GM18505 (cell line): ENCODE results near the gene CLIP3.

Experiments used
- ATAC-seq: cut with Tn5 transposase; IDR thresholded peaks from one replicate; pipeline ENCODE4 v1.9.1; 2021; ENCODE audit not compliant: unreplicated experiment
- POLR2A ChIP-seq: IDR thresholded peaks from 4 replicates; pipeline ENCODE4 v1.6.1; 2011; ENCODE audit warnings: borderline replicate concordance; ENCODE audit not compliant: insufficient read depth, insufficient read length; ENCODE audit errors: extremely low read depth

CLIP3 gene

DNA sequence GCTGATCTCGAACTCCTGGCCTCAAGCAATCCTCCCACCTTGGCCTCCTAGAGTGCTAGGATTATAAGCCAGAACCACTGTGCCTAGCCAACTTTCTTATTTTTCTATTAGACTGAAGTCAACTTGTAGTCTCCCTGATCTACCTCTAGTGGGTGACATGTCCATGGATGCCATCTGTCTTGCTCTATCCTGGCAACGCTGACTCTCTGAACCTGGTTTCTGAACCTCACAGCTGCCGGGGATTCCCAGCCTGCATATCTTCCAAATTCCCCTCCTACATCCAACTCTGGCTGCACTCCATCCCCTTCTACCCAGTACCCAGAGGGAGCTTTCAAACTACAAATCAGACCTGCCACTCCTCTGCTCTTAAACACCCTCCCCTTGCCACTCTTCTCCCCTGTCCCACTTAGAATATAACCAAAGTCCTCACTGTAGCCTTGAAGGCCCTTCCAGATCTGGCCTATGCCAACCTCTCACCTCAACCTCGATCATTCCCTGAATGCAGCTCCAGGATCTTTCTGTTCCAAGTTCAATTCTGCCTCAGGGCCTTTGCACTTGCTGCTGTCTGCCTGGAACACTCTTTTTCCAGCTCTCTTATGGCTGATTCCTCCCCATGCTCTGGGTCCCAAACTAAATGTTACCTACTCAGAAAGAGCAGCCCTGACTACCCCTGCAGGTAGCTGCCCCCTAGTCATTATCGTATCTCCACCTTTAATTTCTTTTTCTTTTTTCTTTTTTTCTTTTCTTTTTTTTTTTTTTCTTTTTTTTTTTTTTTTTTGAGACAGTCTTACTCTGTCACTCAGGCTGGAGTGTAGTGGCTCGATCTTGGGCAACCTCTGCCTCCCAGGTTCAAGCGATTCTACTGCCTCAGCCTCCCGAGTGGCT is 2.2 kb downstream of the CLIP3 start:
- TF ChIP-seq POLR2A = no peak
- ATAC-seq = no peak

- no peak for ATAC-seq
- TF ChIP-seq POLR2A = no peak
Measured at GRCh38 chr19:36028313-36029041, 4.2 kb downstream of the CLIP3 start.

- ATAC-seq = no peak
- no peak for TF ChIP-seq POLR2A
Measured at GRCh38 chr19:36027696-36028095, 5.0 kb downstream of the CLIP3 start.

DNA sequence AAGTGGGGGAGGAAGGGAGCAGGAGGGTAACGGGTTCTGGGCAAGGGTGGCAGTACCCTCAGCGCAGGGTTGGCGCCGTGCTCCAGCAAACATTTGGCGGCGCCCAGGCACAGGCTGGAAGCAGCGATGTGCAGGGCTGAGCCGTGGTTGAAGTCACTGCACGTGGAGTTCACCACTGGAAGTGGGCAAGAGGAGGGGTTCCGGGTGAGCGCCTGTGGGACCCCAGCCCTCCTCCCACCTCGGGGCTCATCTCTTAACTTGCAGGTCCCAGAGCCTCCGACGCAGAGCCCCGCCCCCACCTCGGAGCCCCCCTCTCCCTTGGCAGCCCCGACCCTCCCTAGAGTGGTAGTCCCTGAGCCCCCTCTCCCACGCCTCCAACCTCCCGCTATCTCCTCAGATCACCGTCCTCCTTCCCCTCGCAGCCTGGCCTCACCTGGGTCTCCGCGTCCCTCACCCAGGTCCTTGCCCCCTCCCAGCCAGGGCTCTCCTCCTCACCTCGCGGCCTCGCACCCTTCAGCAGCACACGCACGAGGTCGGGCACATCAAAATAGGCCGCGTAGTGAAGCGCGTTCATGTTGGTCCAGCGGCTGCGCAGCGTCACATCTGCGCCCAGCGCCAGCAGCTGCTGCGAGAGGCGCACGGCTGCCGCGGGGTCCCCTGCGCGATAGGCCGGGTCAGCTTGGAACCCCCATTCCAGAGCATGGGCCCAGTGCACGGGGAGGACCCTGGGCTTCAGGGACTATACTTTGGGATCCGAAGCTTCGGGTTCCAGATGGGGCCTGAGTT is 6.4 kb downstream of the CLIP3 start:
- TF ChIP-seq POLR2A = no peak
- no peak for ATAC-seq

DNA sequence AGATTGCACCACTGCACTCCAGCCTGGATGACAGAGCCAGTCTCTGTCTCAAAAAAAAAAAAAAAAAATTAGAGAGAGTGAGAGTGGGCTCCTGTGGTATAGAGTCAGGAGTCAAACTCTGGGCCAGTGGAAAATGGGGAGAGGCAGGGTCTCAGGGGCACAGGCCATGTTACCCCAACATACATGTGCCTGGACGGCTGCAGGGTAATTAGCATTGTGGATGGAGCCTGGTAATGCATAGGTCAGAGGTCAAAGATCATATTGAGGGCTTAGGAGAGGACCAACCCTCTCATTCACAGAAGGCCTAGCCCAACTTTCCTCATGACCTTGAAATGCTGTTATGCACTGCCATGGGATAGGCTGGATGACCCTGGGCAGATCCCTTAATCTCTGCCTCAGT is 7.1 kb downstream of the CLIP3 start:
- no peak for ATAC-seq
- TF ChIP-seq POLR2A = no peak

GRCh38 chr19:36023432-36023831 is 9.2 kb downstream of the CLIP3 start:
- no peak for TF ChIP-seq POLR2A
- ATAC-seq = no peak

DNA sequence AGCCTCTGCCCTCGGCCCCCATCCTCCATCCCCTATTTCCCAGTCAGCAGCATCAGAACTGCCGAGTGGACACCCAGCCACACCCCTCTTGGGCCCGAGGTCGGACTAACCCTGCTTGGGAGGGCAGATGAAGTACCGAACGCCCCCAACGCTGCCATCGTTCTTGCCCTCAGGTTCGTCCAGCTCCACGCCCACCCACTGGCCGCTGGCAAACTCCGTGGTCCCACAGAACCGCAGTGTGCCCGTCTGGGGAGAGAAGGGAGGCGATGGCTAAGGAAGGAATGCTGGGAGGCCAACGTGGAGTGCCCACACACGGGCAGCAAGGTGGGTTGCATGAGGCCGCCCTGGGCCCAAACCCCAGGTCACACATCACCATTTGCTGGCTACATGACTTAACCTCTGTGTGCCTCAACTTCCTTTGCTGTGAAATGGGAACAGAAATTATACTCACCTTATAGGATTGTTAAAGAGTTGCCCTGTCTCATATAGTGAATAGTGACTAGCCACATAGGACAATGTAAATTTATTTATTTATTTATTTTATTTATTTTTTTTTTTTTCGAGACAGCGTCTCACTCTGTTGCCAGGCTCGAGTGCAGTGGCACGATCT is 13.5 kb downstream of the CLIP3 start:
- ATAC-seq = no peak
- no peak for TF ChIP-seq POLR2A

DNA sequence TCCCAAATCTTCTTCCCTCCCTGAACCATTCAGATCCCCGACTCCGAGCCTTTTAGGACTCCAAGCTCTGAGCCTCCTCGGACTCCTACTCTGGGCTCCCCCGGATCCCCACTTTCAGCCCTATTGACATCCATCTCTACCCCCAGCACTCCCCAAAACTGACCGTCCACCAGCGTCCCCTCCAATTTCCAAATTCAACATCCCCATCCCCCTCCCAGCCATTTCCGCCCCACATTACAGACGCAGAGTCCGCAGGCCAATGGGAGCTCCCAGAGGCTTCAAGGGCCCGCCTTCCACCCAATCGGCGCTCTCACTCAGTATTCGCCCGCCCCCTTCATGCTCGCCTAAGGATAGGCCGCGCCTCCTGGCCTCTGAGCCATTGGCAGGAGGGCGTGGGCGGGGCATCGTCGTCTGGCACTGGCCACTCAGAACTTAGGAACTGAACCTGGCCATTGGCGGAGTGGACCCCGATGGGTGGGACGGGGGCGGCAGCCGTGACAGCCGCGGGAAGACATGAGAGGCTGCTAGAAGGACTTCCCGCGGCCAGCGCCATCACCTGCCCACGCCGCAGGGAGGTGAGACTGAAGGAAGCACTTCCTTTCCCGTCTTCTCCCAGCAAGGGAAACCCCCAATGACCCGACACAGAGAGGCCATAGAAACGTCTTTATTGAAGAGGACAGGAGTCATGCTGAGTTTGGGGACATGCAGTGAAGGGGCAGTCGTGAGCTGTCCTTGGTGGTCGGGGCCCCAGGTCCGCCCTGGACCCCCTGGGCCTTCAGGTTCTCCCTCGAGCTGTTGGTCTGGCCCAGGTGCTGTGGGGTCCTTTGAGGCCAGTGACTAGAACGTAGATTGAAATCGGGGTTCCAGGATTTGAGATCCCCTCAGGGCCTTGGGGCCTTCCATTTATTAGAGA is 18.4 kb downstream of the CLIP3 start, which contains the start of gene ALKBH6:
Gene ALKBH6, minus strand, starts transcription at position 202 of the 913 bp plus-strand sequence. CDS start 816 bp downstream, outside the sequence.
- ATAC-seq = peak; percentile 96

GRCh38 chr19:36013280-36014011 is 19.2 kb downstream of the CLIP3 start:
- no peak for TF ChIP-seq POLR2A
- no peak for ATAC-seq

More for the DNA sequence above, 18.4 kb downstream of the CLIP3 start, which contains the start of gene ALKBH6:
- TF ChIP-seq POLR2A = peak; percentile 62

- ATAC-seq = no peak
- TF ChIP-seq POLR2A = no peak
Measured at GRCh38 chr19:36010402-36010801, 22.3 kb downstream of the CLIP3 start.

DNA sequence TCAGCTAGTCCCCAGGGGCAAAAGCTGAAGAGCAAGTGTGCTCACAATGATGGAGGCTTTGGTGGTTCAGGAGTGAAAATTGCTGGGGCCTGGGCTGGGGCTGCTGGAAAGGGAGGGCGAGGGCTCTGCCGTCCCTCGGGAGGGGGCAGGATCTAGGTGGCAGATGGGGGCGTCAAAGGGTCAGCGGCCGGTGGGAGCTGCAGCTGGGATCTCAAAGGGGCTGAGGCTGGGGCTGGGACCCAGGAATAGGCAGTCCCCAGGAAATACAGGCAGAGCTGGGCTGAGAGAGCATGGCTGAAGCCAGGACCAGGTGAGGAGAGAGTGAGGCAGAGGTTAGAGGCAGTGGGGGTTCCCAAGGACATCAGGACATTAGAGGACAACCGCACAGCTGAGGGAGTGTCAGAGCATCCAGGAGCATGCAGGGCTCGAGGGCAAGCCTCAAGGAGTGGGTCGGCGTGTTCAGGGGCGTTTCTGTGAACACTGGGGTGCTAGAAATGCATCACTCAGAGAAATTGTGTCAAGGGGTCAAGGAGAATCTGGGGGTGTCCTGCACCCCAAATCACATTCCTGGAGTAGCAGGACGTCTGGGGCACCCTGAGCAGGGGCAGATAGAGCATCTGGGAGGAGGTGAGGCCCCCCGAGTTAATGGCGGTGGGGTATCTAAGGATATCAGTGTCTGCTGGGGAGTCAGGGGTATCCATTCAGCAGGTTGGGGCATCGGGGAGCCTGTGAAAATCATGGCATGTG is 22.9 kb downstream of the CLIP3 start:
- ATAC-seq = no peak

DNA sequence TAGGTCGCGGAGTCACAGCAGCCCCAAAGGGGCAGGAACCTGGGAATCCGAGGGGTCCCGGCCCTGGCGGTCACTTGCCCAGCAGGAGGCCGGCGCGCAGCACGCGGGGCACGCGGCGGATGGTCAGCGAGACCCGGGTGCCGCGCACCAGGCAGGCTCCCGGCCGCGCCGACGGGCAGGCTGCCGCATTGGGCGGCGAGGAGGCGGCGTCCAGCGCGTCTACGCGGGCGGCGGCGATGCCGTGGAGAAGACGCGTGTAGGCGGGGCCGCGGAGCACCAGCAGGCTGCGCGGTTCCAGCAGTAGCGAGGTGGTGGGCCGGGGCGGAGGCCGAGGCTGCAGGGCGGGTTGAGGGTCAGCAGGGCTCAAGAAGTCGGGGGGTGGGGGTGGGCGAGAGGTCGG is 23.5 kb downstream of the CLIP3 start:
- ATAC-seq = no peak

More for the DNA sequence above, 22.9 kb downstream of the CLIP3 start:
- no peak for TF ChIP-seq POLR2A

More for the DNA sequence above, 23.5 kb downstream of the CLIP3 start:
- peak; percentile 28 for TF ChIP-seq POLR2A
